ENCODE measurements around the gene RSRC1. TPM values are rescaled to one million over a fixed set of nuclear protein-coding genes. Genes with fewer than 3 reads are reported as not detected.

RSRC1 gene
- total RNA-seq, 1 experiment from 2014 or later = 37.9 TPM

DNA sequence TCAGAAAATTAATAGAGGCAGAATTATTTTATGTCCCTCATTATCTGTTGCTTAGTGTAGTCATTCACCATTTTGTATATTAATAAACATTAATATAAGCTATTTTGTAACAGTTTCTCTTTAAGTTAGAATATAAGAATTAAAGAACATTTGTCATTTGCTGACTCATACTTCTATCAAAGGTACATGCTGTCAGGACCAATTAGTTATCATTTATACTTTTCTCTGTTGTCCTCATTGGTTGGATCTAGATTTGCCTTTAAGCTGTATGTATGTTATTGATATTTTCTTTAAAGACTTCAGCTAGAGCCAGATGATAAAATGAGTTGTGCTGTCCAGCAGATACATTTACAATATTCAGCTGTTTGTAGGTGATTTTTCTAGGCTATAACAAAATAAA lies 292.7 kb downstream of the RSRC1 start:
- no peaks in the 10 kb centered on the region for H3K36me3 Mint-ChIP-seq (ENCODE audit: insufficient read depth in 1 of 3, low read depth in 3 of 3)
- DNase-seq = no peak
- no peak overlapping the region for H3K18ac ChIP-seq (ENCODE audit: insufficient read length, low read depth, low read length)
- H4K91ac ChIP-seq (ENCODE audit: insufficient read length, low read depth, low read length) = no peak overlapping the region
- no peak overlapping the region for H4K8ac ChIP-seq (replicated peaks; ENCODE audit: insufficient read length, low read depth, low read length)
- H3K14ac ChIP-seq (ENCODE audit: insufficient read depth, low read length) = no peak overlapping the region
- H3K9me3 Mint-ChIP-seq = no peaks in the 10 kb centered on the region
- H3K56ac ChIP-seq (ENCODE audit: insufficient read length, low read depth, low read length) = no peak overlapping the region
- no peak overlapping the region for H4K5ac ChIP-seq (ENCODE audit: insufficient read length, low read depth, low read length)
- no peaks in the 10 kb centered on the region for H3K79me2 ChIP-seq (ENCODE audit: insufficient read depth, low read length)
- H2BK120ac ChIP-seq (ENCODE audit: low read depth, low read length, poor library complexity, severe bottlenecking) = no peak overlapping the region
- peaks cover 5 to 9% of the 10 kb centered on the region in 2 experiments for H3K4me1 Mint-ChIP-seq
- H3K4me3 Mint-ChIP-seq = no peak overlapping the region
- H3K27me3 ChIP-seq (ENCODE audit: insufficient read depth, low read length) = no peaks in the 10 kb centered on the region
- no peak overlapping the region for H2BK5ac ChIP-seq (ENCODE audit: insufficient read length, low read length)
- no peak overlapping the region for H3K9ac ChIP-seq (ENCODE audit: extremely low read depth, insufficient read length, low read length)
- H3K4me2 ChIP-seq (ENCODE audit: insufficient read depth, insufficient read length, low read length) = no peak overlapping the region
- H3K9me3 ChIP-seq (ENCODE audit: control insufficient read depth, low read depth, low read length) = no peaks in the 10 kb centered on the region
- no peaks in the 10 kb centered on the region for H3K27me3 Mint-ChIP-seq (ENCODE audit: low read depth)
- H2BK12ac ChIP-seq (ENCODE audit: insufficient read length, low read depth, low read length) = no peak overlapping the region
- no peaks in the 10 kb centered on the region for H3K23me2 ChIP-seq (ENCODE audit: insufficient read length, low read depth, low read length, poor library complexity, severe bottlenecking)
- H3K4me1 ChIP-seq (ENCODE audit: insufficient read depth, low read length) = no peaks in the 10 kb centered on the region
- H3T11ph ChIP-seq (ENCODE audit: low read length) = no peak overlapping the region
- no peak overlapping the region for H3K27ac Mint-ChIP-seq
- no peak overlapping the region for H3K27ac ChIP-seq (ENCODE audit: insufficient read length, low read depth, low read length)
- no peak overlapping the region for H3K23ac ChIP-seq (ENCODE audit: insufficient read length, low read depth, low read length)
- no peak overlapping the region for H2AFZ ChIP-seq (ENCODE audit: low read length)
- no peak overlapping the region for H2BK20ac ChIP-seq (ENCODE audit: low read depth, low read length, poor library complexity, severe bottlenecking)
- no peak overlapping the region for H2BK15ac ChIP-seq (ENCODE audit: low read depth, low read length)
- no peaks in the 10 kb centered on the region for H3K79me1 ChIP-seq (ENCODE audit: insufficient read depth, low read depth, low read length, poor library complexity, severe bottlenecking)
- no peak overlapping the region for H2AK5ac ChIP-seq (ENCODE audit: insufficient read length, low read length)
- no peaks in the 10 kb centered on the region for H4K20me1 ChIP-seq (ENCODE audit: control insufficient read depth, insufficient read depth, insufficient read length)
- TF ChIP-seq, protein P1, sequence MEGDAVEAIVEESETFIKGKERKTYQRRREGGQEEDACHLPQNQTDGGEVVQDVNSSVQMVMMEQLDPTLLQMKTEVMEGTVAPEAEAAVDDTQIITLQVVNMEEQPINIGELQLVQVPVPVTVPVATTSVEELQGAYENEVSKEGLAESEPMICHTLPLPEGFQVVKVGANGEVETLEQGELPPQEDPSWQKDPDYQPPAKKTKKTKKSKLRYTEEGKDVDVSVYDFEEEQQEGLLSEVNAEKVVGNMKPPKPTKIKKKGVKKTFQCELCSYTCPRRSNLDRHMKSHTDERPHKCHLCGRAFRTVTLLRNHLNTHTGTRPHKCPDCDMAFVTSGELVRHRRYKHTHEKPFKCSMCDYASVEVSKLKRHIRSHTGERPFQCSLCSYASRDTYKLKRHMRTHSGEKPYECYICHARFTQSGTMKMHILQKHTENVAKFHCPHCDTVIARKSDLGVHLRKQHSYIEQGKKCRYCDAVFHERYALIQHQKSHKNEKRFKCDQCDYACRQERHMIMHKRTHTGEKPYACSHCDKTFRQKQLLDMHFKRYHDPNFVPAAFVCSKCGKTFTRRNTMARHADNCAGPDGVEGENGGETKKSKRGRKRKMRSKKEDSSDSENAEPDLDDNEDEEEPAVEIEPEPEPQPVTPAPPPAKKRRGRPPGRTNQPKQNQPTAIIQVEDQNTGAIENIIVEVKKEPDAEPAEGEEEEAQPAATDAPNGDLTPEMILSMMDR (conservative IDR thresholded peaks at IDR 0.05) = no peak
- H3K4ac ChIP-seq (ENCODE audit: low read depth, low read length) = no peak overlapping the region
